ENCODE data around the gene AAMDC.

DNA sequence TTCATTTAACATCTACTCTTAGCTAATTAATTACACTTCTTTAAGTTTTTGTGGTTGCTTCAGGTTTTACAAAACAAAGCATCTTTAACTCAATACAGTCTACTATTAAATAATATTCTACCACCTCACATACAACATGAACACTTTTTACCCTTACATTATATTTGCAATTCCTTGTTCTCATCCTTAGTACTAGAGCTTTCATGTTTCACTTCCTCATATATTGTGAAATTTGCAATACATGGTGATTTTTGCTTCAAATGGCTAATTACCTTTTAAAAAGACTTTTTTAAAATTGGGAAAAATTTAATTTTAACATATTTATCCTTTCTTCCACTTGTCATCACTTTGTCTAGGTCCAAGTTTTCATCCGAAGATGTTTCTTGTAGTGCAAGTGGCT lies 37.9 kb upstream of the AAMDC start:
- TF ChIP-seq, protein P1, sequence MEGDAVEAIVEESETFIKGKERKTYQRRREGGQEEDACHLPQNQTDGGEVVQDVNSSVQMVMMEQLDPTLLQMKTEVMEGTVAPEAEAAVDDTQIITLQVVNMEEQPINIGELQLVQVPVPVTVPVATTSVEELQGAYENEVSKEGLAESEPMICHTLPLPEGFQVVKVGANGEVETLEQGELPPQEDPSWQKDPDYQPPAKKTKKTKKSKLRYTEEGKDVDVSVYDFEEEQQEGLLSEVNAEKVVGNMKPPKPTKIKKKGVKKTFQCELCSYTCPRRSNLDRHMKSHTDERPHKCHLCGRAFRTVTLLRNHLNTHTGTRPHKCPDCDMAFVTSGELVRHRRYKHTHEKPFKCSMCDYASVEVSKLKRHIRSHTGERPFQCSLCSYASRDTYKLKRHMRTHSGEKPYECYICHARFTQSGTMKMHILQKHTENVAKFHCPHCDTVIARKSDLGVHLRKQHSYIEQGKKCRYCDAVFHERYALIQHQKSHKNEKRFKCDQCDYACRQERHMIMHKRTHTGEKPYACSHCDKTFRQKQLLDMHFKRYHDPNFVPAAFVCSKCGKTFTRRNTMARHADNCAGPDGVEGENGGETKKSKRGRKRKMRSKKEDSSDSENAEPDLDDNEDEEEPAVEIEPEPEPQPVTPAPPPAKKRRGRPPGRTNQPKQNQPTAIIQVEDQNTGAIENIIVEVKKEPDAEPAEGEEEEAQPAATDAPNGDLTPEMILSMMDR (IDR thresholded peaks at IDR 0.05) = no peak
- TF ChIP-seq POLR2AphosphoS5 (IDR thresholded peaks at IDR 0.05) = no peak
- no peak for TF ChIP-seq EP300 (IDR thresholded peaks at IDR 0.05; ENCODE audit: low read depth)
